HG03097 (cell line): ENCODE results near the gene AP1S3.

Experiments
- ATAC-seq: cut with Tn5 transposase; IDR thresholded peaks from one replicate; pipeline ENCODE4 v1.9.1; 2021; ENCODE audit not compliant: unreplicated experiment, low FRiP score

The AP1S3 gene

GRCh38 chr2:223727562-223727961 lies 109.8 kb downstream of the AP1S3 start:
- peak; percentile 76 for ATAC-seq

DNA sequence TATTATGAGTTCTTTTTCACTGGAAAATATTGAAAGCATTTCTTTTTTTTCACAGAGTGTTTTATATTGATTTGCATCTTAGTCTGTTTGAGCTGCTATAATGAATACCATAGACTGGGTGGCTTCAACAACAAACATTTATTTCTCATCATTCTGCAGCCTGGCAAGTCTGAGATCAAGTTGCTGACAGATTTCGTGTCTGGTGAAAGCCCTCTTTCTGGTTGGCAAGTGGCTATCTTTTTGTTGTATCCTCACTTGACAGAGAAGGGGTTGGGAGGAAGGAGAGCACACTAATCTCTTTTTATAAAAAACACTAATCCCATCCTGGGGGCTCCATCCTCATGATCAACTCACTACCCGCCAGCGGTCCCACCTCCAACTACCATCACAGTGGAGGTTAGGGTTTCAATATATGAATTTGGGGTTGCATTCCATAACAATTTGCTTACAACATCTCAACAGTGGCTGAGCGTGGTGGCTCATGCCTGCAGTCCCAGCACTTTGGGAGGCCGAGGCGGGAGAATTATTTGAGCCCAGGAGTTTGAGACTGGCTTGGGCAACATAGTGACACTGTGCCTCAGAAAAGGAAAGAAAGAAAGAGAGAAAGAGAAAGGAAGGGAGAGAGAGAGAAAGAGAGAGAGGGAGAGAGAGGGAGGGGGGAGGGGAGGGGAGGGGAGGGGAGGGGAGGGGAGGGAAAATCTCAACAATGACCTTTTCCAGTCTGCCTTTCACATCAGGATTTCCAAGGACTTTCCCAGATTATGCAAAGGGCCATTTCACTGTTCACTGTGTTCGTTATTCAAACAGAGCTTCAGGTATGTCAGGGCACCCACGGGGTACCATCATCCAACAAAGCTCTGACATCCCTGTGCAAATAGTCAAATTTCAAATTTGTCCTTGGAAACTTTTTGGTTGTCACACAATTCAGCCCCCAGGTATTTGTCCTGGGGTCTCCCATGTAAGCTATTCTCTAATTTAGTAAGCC lies 111.1 kb downstream of the AP1S3 start:
- no peak for ATAC-seq

DNA sequence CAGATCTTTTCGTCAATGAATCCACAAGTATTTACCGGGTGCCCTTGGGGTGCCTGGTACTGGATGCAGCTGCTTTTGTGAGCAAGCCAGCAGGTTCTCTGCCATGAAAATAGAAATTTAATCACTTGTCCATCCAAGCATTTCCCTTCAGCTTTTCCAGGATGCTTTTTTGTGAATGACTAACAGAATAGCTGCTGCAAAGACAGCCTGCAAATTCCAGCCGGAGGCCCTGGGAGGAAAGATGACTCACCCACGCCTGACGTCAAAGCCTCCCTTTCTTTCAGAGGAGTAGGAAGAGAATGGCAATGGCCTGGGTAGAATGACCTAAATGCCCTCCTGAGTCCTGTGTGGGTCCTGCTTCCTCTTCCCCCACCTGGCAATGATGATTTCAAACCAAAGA lies 111.9 kb downstream of the AP1S3 start:
- no peak for ATAC-seq

- ATAC-seq, result no peak
Measured at GRCh38 chr2:223724861-223725260, 112.5 kb downstream of the AP1S3 start.

DNA sequence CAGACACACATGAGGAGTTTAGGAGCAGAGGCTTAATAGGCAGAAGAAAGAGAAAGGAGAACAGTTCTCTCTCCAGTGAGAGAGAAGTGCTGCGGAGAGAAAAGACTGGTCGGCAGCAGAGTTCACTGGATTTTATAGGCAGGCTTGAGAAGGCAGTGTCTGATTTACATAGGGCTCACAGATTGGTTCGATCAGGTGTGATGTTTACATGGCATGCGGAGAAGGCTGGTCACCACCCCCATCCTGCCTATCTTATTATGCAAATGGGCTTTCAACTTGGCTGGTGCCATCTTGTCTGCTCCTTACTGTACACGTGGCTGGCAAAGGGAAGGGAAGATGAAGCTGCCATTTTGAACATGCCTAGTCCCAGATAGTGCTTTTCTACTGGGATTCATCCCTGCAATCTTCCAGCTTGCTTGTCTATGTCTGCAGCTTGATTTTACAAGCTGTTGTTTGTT lies 113.4 kb downstream of the AP1S3 start:
- no peak for ATAC-seq

DNA sequence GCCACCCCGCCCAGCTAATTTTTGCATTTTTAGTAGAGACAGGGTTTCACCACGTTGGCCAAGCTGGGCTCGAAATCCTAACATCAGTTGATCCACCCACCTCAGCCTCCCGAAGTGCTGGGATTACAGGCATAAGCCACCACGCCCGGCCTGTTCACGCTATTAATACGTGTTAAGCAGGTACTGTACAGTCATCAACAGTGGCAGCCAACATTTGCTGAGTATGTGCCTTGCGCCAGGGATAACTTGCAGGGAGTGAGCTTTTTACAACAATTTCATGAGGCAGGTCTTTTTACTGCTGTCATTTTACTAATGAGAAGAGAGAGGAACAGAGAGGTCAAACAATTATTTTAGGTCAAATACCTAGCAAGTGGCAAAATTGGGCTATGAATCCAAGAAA lies 115.2 kb downstream of the AP1S3 start:
- ATAC-seq, result no peak

DNA sequence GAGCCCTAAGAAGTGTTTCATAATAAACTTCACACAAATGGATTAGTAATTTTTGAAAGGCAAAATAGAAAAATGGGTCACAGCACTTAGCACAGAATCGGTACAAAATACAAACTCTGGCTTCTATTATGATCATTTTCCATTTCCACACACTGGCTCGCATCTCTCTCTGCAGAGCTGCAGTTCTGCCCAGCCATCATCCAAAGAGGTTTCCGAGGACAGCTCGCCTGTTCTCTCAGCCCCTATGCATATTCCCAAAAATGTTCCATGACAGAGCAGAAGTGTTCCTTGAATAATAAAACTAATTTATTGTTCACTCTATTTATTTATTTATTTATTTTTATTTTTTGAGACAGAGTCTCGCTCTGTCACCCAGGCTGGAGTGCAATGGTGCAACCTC lies 115.6 kb downstream of the AP1S3 start:
- ATAC-seq, result no peak

DNA sequence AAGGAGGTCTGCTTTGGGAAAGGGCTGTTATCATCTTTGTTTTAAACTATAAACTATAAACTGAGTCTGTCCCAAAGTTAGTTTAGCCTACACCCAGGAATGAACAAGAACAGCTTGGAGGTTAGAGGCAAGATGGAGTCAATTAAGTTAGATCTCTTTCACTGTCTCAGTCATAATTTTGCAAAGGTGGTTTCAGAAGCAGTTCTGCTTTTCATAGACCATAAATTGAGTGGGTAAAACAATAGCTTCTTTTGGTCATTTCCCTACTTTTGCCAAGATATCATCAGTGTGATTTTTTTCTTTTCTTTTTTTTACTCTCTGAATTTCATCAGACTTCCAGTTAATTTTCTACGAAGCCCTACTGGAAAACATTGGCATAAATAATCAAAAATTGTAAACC lies 117.0 kb downstream of the AP1S3 start:
- ATAC-seq, result no peak

DNA sequence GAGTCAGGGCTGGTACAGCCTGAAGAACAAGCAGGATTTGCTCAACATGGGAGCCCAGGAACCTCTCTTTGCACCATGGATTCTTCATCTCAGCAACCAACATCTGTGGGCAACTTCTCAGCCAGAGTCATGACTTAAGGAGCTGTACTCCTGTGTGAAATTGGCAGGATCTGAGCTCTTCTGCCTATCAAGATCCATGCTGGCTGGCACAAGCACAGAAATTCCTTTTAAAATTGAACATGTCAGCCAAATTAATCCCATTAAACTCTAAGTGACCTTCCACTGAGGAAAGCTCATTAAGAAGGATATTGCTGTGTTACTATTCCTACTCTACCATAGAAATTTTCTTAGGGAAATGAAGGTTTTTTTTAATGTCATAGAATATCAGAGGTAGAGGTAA lies 124.7 kb downstream of the AP1S3 start:
- no peak for ATAC-seq

GRCh38 chr2:223711596-223712326 lies 125.6 kb downstream of the AP1S3 start:
- no peak for ATAC-seq
